Caco-2 (cell line): ENCODE measurements around the gene RUNX2. TPM values are rescaled to one million over a fixed set of nuclear protein-coding genes. Genes with fewer than 3 reads are reported as not detected.
"Not testable (repeated sequence)": the region's sequence is repeated elsewhere in the genome, so short reads cannot be mapped to it uniquely, and the experiment has no call there.

Source experiments
- BruUV-seq: library from RNA; stranded (reverse); fragments of 400-500 nt; replicated peaks from 2 replicates; lab custom pipeline; 2021; lab: Mats Ljungman, UMichigan
- CTCF ChIA-PET: fragments of 300-600 bp; sonication (Branson Sonifier 250); formaldehyde crosslinking; loops from one replicate; lab custom pipeline; 2022; ENCODE audit warnings: antibody characterized with exemption; lab: Charles Lee
- POLR2A ChIA-PET: fragments of 300-600 bp; sonication (Branson Sonifier 250); formaldehyde crosslinking; loops from one replicate; lab custom pipeline; 2022; ENCODE audit warnings: antibody characterized with exemption; lab: Charles Lee
- DNase-seq, 2 experiments: peaks; one replicate each; pipeline versions ENCODE4 v3.0.0 to v3.0.0-alpha.2; 2020 to 2022
- H3K27me3 ChIP-seq: replicated peaks from 2 replicates; pipeline ENCODE4 v1.6.0; 2011; ENCODE audit warnings: low read length; ENCODE audit not compliant: control insufficient read depth, insufficient read depth
- H3K36me3 ChIP-seq: 2 replicates; pipeline ENCODE4 v1.5.1; 2011; ENCODE audit warnings: low read length; ENCODE audit not compliant: control insufficient read depth, insufficient read depth
- H3K4me1 ChIP-seq: fragments of 250-450 bp; sonication (Bioruptor Pico); 2 replicates; pipeline ENCODE4 v1.5.1; 2020; ENCODE audit warnings: mild to moderate bottlenecking
- H3K4me3 ChIP-seq: 2 replicates; pipeline ENCODE4 v1.5.1; 2011; ENCODE audit warnings: low read depth, mild to moderate bottlenecking, control low read depth, low read length
- H3K9me3 ChIP-seq: fragments of 250-450 bp; sonication (Bioruptor Pico); 2 replicates; pipeline ENCODE4 v1.5.1; 2020; ENCODE audit warnings: mild to moderate bottlenecking, moderate library complexity
- H3K27ac Mint-ChIP-seq: one replicate; pipeline ENCODE4 v1.8.0; 2022; ENCODE audit warnings: mixed read lengths; ENCODE audit not compliant: unreplicated experiment
- H3K27me3 Mint-ChIP-seq: one replicate; pipeline ENCODE4 v1.8.0; 2022; ENCODE audit warnings: mixed read lengths; ENCODE audit not compliant: insufficient read depth, unreplicated experiment
- H3K36me3 Mint-ChIP-seq: one replicate; pipeline ENCODE4 v1.8.0; 2022; ENCODE audit warnings: mild to moderate bottlenecking, mixed read lengths; ENCODE audit not compliant: insufficient read depth, unreplicated experiment
- H3K4me1 Mint-ChIP-seq: one replicate; pipeline ENCODE4 v1.8.0; 2022; ENCODE audit warnings: low read depth, mixed read lengths; ENCODE audit not compliant: unreplicated experiment
- H3K4me3 Mint-ChIP-seq: one replicate; pipeline ENCODE4 v1.8.0; 2022; ENCODE audit warnings: mild to moderate bottlenecking, moderate library complexity, mixed read lengths; ENCODE audit not compliant: unreplicated experiment
- H3K9me3 Mint-ChIP-seq: one replicate; pipeline ENCODE4 v1.8.0; 2022; ENCODE audit warnings: mixed read lengths; ENCODE audit not compliant: unreplicated experiment
- intact Hi-C: fragments of 100-400 bp; cut with micrococcal nuclease; formaldehyde crosslinking; loops from one replicate; pipeline ENCODE4 v1.10.0; 2022; ENCODE audit not compliant: unreplicated experiment
- total RNA-seq: library from RNA; stranded (reverse); gene quantifications from 2 replicates; pipeline ENCODE4 v1.2.3, GENCODE V29; 2022
- TF ChIP-seq, protein P1 (sequence below), 2 experiments: fragments of 200-600 bp in 1 of 2; IDR thresholded peaks; 1 replicate in 1 of 2; 2 replicates in 1 of 2; pipeline versions ENCODE4 v1.5.1 to v1.8.0; 2011 to 2022; ENCODE audit warnings: antibody characterized with exemption in 1 of 2, control low read depth in 1 of 2, inconsistent platforms in 1 of 2, low read depth in 1 of 2, low read length in 1 of 2, mild to moderate bottlenecking in 1 of 2, moderate library complexity in 1 of 2; ENCODE audit not compliant: insufficient read depth in 1 of 2, severe bottlenecking in 1 of 2, unreplicated experiment in 1 of 2

The RUNX2 gene
- total RNA-seq, 1 experiment from 2014 or later = not detected

DNA sequence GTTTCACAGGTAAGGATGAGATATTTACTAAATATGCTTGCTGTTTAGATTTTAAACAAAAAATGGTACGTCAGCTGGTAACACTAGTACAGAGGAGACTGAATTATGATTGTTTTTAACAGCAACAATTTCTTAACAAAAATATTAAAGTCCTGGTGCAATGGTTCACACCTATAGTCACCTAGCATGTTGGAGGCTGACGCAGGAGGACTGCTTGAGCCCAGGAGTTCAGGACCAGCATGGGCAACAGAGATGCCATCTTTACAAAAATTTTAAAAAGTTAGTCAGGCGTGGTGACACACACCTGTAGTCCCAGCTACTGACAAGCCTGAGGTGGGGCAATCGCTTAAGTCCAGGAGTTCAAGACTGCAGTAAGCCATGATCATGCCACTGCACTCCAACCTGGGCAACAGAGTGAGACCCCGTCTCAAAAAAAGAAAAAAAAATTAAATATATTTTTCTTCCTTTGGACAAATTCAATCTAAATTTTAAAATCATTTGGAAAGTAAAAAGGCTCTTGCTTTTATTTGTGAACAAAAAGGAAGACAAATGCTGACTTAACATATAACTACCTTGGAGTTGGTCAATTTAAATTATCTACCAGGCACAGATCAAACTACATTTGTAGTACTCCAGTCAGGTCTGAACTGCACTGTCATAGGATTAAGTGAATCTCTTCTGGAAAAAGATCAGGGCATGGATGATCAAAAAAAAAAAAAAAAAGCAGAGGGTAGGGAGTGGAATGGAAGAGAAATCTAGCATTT, 38.2 kb upstream of the RUNX2 start:
- H3K27me3 Mint-ChIP-seq = no peaks in the 10 kb centered on the region
- H3K9me3 Mint-ChIP-seq = no peaks in the 10 kb centered on the region
- no peak for DNase-seq
- no peaks in the 10 kb centered on the region for H3K4me1 Mint-ChIP-seq
- no peak overlapping the region for H3K4me3 ChIP-seq
- peaks cover 1% of the 10 kb centered on the region; the same call in 1 of the 2 replicates for H3K9me3 ChIP-seq
- H3K36me3 Mint-ChIP-seq = no peaks in the 10 kb centered on the region
- TF ChIP-seq, protein P1, sequence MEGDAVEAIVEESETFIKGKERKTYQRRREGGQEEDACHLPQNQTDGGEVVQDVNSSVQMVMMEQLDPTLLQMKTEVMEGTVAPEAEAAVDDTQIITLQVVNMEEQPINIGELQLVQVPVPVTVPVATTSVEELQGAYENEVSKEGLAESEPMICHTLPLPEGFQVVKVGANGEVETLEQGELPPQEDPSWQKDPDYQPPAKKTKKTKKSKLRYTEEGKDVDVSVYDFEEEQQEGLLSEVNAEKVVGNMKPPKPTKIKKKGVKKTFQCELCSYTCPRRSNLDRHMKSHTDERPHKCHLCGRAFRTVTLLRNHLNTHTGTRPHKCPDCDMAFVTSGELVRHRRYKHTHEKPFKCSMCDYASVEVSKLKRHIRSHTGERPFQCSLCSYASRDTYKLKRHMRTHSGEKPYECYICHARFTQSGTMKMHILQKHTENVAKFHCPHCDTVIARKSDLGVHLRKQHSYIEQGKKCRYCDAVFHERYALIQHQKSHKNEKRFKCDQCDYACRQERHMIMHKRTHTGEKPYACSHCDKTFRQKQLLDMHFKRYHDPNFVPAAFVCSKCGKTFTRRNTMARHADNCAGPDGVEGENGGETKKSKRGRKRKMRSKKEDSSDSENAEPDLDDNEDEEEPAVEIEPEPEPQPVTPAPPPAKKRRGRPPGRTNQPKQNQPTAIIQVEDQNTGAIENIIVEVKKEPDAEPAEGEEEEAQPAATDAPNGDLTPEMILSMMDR (IDR thresholded peaks at IDR 0.05; ENCODE audit: insufficient read depth in 1 of 2, low read depth in 1 of 2, low read length in 1 of 2, severe bottlenecking in 1 of 2, unreplicated experiment in 1 of 2) = no peak
- H3K36me3 ChIP-seq = no peaks in the 10 kb centered on the region
- no peak overlapping the region for H3K27ac Mint-ChIP-seq
- BruUV-seq = no TSS peak
- ChIA-PET POLR2A (no interaction called here), CTCF (no interaction called here)
- H3K4me3 Mint-ChIP-seq = no peak overlapping the region
- H3K27me3 ChIP-seq = no peaks in the 10 kb centered on the region
- H3K4me1 ChIP-seq = no peaks in the 10 kb centered on the region
- intact Hi-C loops = no loop called here

DNA sequence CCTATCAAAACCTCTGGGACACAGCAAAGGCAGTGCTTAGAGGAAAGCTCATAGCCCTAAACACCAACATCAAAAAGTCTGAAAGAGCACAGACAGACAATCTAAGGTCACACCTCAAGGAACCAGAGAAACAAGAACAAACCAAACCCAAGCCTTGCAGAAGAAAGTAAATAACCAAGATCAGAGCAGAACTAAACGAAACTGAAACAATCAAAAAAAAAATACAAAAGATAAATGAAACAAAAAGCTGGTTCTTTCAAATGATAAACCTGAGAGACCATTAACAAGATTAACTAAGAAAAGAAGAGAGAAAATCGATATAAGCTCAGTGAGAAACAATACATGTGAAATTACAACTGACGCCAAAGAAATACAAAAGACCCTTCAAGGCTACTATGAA, 34.8 kb upstream of the RUNX2 start:
- TF ChIP-seq, protein P1 (IDR thresholded peaks at IDR 0.05; ENCODE audit: insufficient read depth in 1 of 2, low read depth in 1 of 2, low read length in 1 of 2, severe bottlenecking in 1 of 2, unreplicated experiment in 1 of 2) = no peak
- Mint-ChIP-seq H3K4me3 (no peak overlapping the region), H3K4me1 (no peaks in the 10 kb centered on the region), H3K9me3 (no peaks in the 10 kb centered on the region), H3K36me3 (no peaks in the 10 kb centered on the region), H3K27me3 (no peaks in the 10 kb centered on the region), H3K27ac (no peak overlapping the region)
- H3K36me3 ChIP-seq = no peaks in the 10 kb centered on the region
- ChIA-PET CTCF (no interaction called here), POLR2A (no interaction called here)
- intact Hi-C loops = no loop called here
- H3K27me3 ChIP-seq = no peaks in the 10 kb centered on the region
- 0 out of 2 replicates have a peak, but pooled peaks cover 3% of the 10 kb centered on the region for H3K9me3 ChIP-seq
- no peak for DNase-seq
- H3K4me3 ChIP-seq = no peak overlapping the region
- no TSS peak for BruUV-seq
- no peaks in the 10 kb centered on the region for H3K4me1 ChIP-seq

DNA sequence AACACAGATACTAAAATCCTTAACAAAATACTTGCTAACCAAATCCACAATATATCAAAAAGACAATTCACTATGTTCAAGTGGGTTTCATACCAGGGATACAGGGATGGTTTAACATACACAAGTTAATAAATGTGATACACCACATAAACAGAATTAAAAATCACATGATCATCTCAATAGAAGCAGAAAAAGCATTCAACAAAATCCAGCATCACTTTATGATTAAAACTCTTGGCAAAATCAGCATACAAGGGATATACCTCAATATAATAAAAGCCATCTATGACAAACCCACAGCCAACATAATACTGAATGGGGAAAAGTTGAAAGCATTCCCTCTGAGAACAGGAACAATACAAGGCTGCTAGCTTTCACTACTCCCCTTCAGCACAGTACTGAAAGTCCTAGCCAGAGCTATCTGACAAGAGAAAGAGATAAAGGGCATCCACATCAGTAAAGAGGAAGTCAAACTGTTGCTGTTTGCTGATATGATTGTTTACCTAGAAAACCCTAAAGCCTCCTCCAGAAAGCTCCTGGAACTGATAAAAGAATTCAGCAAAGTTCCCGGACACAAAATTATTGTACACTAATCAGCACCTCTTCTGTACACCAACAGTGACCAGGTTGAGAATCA, 33.9 kb upstream of the RUNX2 start:
- H3K9me3 ChIP-seq, H3K9me3 Mint-ChIP-seq, H3K4me1 ChIP-seq, H3K27me3 ChIP-seq, BruUV-seq, H3K36me3 Mint-ChIP-seq, intact Hi-C loops, H3K4me1 Mint-ChIP-seq, CTCF ChIA-PET, H3K4me3 Mint-ChIP-seq, DNase-seq, H3K27ac Mint-ChIP-seq, H3K27me3 Mint-ChIP-seq, POLR2A ChIA-PET, H3K36me3 ChIP-seq, H3K4me3 ChIP-seq: not testable (repeated sequence)
